Large intestine (tissue), 3 donors: ENCODE data around the gene SNTG2. TPM values are rescaled to one million over a fixed set of nuclear protein-coding genes. Genes with fewer than 3 reads are reported as not detected.

Source experiments
- DNase-seq, 2 donors: peaks; one replicate each; pipeline versions ENCODE4 v3.0.0 to v3.0.0-alpha.2; 2013
- H3K27ac ChIP-seq: one replicate; pipeline ENCODE4 v1.5.1; 2013; ENCODE audit warnings: low read length
- H3K27me3 ChIP-seq: 2 replicates; pipeline ENCODE4 v1.6.1; 2013; ENCODE audit warnings: low read length; ENCODE audit not compliant: control insufficient read depth, insufficient read depth
- H3K36me3 ChIP-seq: 2 replicates; pipeline ENCODE4 v1.6.1; 2013; ENCODE audit warnings: low read length; ENCODE audit not compliant: control insufficient read depth, insufficient read depth
- H3K4me1 ChIP-seq: one replicate; pipeline ENCODE4 v1.6.1; 2013; ENCODE audit warnings: low read length; ENCODE audit not compliant: control insufficient read depth, insufficient read depth
- H3K4me3 ChIP-seq: one replicate; pipeline ENCODE4 v1.5.1; 2013; ENCODE audit warnings: low read length
- H3K9me3 ChIP-seq: one replicate; pipeline ENCODE4 v1.6.1; 2013; ENCODE audit warnings: mild to moderate bottlenecking, low read depth, low read length, moderate library complexity; ENCODE audit not compliant: control insufficient read depth
- WGBS: methylation state at CpG from one replicate; pipeline ENCODE4 v1.1.5; 2013; ENCODE audit warnings: low lambda C conversion rate; ENCODE audit not compliant: insufficient coverage; 5-methylcytosine and 5-hydroxymethylcytosine counted together
- polyA plus RNA-seq: library from polyadenylated mRNA; unstranded; fragments of 120-200 nt; gene quantifications from one replicate; pipeline ENCODE4 v1.2.1, GENCODE V29; 2013

The SNTG2 gene
- polyA plus RNA-seq, 1 donor = 0.48 TPM

DNA sequence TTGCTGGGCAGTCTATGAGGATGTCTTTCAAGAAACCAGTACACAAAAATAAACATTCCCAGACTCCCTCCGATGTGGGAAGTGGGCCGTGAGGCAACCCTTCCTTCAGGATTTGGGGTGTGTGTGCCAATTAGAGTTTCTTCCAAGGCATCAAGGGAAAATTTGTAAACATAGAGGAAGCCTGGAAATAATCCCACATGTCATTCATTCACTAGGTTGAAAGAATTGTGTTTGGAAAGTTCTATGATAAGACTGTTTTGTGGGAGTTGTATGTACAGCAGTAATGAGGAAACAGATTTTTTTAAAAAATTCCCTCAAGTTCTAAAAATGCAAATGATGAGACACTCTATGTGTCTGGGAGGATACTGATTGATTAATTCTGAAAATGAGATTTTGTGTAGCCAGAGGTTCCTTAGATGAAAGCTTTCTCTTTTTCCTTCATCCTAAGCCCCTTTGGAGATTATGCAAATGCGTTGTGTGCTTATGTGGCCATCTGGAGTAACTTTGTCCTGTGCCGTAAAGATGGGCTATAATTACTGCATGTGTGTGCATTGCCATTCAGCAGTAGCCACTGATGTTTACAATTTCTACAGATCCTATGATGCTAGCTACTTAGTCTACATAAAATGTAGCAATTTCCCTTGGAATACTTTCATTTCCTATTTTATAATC lies 354.8 kb downstream of the SNTG2 start:
- Histone ChIP-seq H3K4me1 (no peaks in the 10 kb centered on the region), H3K27ac (no peak overlapping the region), H3K27me3 (no peaks in the 10 kb centered on the region), H3K36me3 (no peaks in the 10 kb centered on the region), H3K9me3 (peaks cover 9% of the 10 kb centered on the region), H3K4me3 (no peak overlapping the region)
- WGBS = no CpG with 5 or more reads among the region's 4 CpGs
- no peak for DNase-seq

DNA sequence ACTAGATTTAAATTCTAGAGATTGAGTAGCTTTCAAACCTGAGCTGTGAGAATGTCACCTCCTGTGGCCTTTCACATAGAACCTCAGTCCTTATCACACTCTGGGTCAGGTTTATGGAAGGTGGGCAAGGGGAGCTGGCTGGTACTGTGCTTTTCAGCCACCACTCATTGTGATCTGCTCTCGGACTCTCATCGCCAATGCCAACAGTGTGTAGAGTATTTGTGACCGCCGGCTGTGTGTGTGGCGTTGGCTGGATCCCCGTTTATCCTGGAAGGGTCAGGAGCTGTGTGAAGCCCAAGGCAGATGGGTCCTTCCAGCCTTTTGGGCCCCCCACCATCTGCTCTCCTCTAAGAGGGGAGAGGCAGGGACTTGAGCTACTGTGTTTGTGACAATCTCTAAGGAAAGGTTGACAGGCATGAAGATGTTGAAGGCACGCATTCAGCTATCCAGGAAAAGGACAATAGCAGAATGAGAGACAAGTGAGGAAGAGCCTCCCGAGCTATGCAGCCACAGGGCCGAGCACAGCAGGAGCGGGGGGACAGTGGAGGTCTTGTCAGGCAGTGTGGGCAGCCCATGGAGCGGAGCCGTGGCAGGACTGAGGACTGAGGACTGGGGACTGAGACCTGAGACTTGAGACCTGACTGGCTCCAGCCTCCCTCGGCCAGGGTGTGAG lies 355.5 kb downstream of the SNTG2 start:
- Histone ChIP-seq H3K4me3 (no peak overlapping the region), H3K27ac (no peak overlapping the region), H3K9me3 (peaks cover 9% of the 10 kb centered on the region), H3K27me3 (no peaks in the 10 kb centered on the region), H3K36me3 (no peaks in the 10 kb centered on the region), H3K4me1 (no peaks in the 10 kb centered on the region)
- WGBS = 60% methylated on average over 1 of the region's 13 CpGs
- DNase-seq = no peak

DNA sequence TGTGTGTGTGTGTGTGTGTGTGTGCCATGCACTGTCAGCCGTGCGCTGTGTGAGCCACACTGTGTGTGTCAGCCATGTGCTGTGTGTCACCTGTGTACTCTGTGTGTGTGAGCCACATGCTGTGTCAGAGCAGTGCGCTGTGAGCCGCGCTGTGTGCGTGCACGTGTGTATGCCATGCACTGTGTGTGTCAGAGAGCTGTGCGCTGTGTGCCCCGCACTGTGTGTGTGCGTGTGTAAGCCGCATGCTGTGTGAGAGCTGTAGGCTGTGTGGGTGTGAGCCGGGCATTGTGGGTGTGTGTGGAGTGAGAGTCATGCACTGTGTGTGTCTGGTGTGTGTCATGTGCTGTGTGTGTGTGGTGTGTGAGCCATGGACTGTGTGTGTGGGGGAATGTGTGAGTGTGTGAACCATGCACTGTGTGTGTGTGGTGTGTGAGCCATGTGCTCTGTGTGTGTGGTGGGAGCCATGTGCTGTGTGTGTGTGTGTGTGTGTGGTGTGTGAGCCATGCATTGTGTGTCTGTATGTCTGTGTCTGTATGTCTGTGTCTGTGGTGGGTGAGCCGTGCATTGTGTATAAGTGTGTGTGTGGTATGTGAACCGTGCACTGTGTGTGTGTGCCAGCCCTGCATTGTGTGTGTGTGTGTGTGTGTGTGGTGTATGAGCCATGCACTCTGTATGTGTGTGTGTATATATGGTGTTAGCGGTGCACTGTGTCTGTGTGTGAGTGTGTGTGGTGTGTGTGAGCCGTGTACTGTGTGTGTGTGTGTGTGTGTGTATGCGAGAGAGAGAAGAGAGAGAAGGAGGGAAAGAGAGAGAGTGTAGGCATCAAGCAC lies 356.3 kb downstream of the SNTG2 start:
- Histone ChIP-seq H3K4me1 (no peaks in the 10 kb centered on the region), H3K27ac (no peak overlapping the region), H3K36me3 (no peaks in the 10 kb centered on the region), H3K27me3 (no peaks in the 10 kb centered on the region), H3K9me3 (peaks cover 9% of the 10 kb centered on the region), H3K4me3 (no peak overlapping the region)
- 100% methylated on average over 1 of the region's 17 CpGs for WGBS
- no peak for DNase-seq

DNA sequence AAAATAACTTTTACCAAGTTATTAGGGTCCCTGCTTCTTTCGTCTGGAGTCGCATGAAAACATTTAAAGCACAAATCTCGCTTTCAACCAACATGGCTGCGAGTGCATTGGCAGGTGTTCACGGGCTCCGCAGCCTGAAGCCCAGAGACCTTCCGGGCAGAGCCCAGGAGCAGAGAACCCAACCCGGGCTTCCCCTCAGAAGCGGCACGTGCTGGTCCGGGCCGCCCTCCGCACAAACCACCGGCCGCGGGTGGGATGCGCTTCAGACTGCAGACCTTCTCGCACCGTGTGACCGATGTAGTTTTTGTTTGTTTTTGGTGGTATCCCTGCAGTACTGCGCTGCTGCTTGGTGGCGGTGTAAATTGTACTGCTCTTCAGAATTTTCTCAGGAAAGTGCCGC lies 357.0 kb downstream of the SNTG2 start:
- Histone ChIP-seq H3K27me3 (no peaks in the 10 kb centered on the region), H3K27ac (no peak overlapping the region), H3K9me3 (peaks cover 9% of the 10 kb centered on the region), H3K36me3 (no peaks in the 10 kb centered on the region), H3K4me3 (no peak overlapping the region), H3K4me1 (no peaks in the 10 kb centered on the region)
- DNase-seq = no peak
- WGBS = 100% methylated on average over 1 of the region's 23 CpGs

DNA sequence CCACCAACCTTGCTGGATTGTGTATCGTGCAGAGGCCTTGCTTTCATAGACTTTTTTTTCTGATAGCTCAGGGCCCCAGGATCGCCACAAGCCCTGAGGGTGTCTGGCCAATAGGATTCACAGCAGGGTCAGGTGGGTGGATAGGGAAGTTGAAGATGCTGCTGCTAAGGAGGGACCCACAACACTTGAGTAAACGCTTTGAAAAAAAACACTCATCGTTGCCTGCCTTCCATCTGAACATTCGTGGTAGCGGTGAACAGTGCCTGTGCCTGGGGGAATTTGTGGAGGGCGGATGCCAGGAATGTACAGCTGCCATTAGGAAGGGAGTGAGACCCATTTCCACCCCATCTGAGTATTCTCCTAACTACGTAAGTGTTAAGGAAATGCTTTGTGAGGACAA lies 358.0 kb downstream of the SNTG2 start:
- Histone ChIP-seq H3K36me3 (no peaks in the 10 kb centered on the region), H3K27ac (no peak overlapping the region), H3K27me3 (no peaks in the 10 kb centered on the region), H3K9me3 (peaks cover 9% of the 10 kb centered on the region), H3K4me3 (no peak overlapping the region), H3K4me1 (no peaks in the 10 kb centered on the region)
- DNase-seq = no peak
- WGBS = 90% methylated on average over 2 of the region's 8 CpGs

DNA sequence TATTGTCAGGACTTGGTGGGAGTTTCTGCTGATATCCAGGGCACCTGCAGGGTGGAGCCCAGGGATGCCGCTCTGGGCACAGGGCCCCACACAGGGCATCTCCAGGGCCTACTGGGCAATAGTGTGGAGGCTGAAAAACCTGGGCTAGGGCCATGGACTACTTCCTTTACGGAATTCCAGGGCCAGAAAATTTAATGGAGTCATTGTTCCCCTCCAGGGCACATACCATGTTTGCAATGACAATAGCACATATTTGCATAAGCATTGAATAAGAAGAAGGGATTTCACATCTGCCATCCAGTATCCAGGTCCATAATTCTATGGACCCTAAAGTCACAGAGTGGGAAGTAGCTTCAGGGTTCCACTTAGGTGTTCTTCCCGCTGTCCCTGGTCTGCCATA lies 358.9 kb downstream of the SNTG2 start:
- DNase-seq = no peak
- Histone ChIP-seq H3K27me3 (no peaks in the 10 kb centered on the region), H3K27ac (no peak overlapping the region), H3K4me3 (no peak overlapping the region), H3K9me3 (peaks cover 9% of the 10 kb centered on the region), H3K4me1 (no peaks in the 10 kb centered on the region), H3K36me3 (no peaks in the 10 kb centered on the region)
- WGBS = no CpG with 5 or more reads among the region's 3 CpGs

DNA sequence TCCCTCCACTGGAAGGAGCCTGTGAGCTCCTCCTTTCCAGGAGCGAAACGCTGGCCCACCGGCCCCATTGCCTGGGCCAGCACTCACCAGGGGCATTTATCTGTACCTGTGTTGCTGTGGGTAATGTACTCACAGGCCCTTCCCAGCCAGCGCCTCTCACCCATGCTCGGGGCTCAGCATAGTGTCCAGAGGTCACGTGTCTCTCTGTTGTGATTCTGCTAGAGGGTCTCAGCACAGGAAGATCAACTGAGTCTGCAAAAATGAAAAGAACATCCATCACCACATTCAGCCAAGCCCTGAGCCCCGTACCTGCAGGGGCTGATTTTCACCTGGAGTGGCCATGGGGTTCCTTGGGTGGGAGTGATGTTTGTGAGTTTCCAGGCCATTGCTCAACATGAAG lies 359.6 kb downstream of the SNTG2 start:
- Histone ChIP-seq H3K9me3 (peaks cover 9% of the 10 kb centered on the region), H3K36me3 (no peaks in the 10 kb centered on the region), H3K27ac (no peak overlapping the region), H3K4me1 (no peaks in the 10 kb centered on the region), H3K27me3 (no peaks in the 10 kb centered on the region), H3K4me3 (no peak overlapping the region)
- no CpG with 5 or more reads among the region's 7 CpGs for WGBS
- no peak for DNase-seq

DNA sequence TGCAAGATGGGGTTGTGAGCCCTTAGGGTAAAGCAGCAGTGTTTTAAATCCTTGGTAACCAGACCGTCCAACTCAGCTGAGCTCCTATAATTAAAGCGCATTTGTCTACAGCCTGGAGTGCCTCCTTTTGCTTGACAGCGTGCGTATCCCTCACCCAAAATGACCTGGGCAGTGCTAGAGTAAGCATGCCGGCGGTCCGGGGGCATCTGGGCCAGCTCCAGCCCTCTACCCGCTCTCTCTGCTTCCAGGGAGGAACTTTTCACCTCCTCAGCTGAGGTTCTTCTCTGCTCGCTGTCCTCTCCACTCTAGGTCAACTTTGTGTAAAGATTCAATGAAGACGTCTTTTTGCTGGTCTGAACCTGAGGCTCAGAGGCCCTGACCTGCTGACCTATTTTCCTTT lies 360.2 kb downstream of the SNTG2 start:
- no peaks in the 10 kb centered on the region for H3K36me3 ChIP-seq
- peaks cover 9% of the 10 kb centered on the region for H3K9me3 ChIP-seq
- WGBS = 67% methylated on average over 1 of the region's 10 CpGs
- H3K4me1 ChIP-seq = no peaks in the 10 kb centered on the region
- H3K4me3 ChIP-seq = no peak overlapping the region
- no peak overlapping the region for H3K27ac ChIP-seq
- no peak for DNase-seq
- H3K27me3 ChIP-seq = no peaks in the 10 kb centered on the region

DNA sequence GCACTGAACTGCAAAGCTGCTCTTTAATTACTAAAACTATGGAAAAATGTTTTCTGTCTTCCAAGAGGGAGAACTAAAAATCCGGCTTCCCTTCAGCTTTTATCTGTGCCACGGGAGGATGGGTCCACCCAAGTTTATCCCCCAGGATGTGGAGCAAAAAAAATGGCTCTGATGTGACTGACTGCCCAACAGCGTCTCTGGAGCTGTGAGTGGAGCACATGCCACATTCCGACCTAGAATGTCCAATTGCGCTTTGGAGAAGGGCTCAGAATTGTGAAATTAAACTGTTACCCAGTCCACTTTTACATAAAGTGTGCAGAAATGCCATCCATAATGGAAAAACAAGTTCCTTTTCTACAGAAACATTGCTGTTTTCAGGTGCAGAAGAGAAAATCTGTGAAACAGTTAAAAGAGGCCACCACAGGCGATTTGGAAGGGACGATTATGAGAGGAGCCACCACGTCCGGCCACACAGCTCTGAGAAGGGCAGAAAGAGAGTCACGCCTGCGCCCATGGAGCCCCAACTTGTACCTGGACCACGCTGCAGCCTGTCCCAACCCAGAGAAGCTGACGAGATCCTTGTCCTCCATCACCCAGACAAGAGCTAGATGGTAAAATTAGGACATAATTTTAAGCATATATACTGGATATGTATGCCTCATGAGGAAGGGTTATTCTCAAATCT lies 362.7 kb downstream of the SNTG2 start:
- H3K4me1 ChIP-seq = no peaks in the 10 kb centered on the region
- no peaks in the 10 kb centered on the region for H3K9me3 ChIP-seq
- no peaks in the 10 kb centered on the region for H3K36me3 ChIP-seq
- no peaks in the 10 kb centered on the region for H3K27me3 ChIP-seq
- no CpG with 5 or more reads among the region's 13 CpGs for WGBS
- no peak for DNase-seq
- H3K27ac ChIP-seq = no peak overlapping the region
- H3K4me3 ChIP-seq = no peak overlapping the region

DNA sequence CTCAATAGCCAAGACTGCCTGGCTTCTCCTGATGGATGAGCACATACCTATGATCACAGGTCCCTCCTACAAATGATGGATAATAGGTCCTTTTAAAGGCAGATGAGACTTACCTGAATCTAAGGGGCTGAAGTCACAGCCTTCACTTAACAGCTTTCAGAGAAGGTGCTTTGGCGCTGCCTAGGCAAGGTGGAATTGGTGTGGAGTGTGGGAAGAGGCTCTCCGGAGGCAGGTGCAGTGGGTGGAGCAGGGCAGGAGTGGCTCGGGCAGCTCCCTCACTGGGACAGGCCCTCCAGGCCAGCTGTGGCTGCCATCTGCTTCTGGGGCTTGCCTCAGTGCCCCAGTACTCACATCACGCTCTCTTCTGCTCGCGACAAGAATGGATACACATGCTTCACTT lies 363.6 kb downstream of the SNTG2 start:
- Histone ChIP-seq H3K27me3 (no peaks in the 10 kb centered on the region), H3K4me1 (no peaks in the 10 kb centered on the region), H3K4me3 (no peak overlapping the region), H3K36me3 (no peaks in the 10 kb centered on the region), H3K9me3 (no peaks in the 10 kb centered on the region), H3K27ac (no peak overlapping the region)
- DNase-seq = no peak
- WGBS = no CpG with 5 or more reads among the region's 6 CpGs
